HL-60 (cell line): ENCODE measurements around the gene S100A7.

Source experiments
- DNase-seq, 2 experiments: peaks; one replicate each; pipeline ENCODE4 v3.0.0-alpha.2; 2010 to 2020; ENCODE audit warnings: low read depth in 1 of 2, low spot score in 1 of 2
- H3K27ac ChIP-seq: fragments of 250-450 bp; sonication (Bioruptor Pico); replicated peaks from 2 replicates; pipeline ENCODE4 v1.5.1; 2020; ENCODE audit warnings: mild to moderate bottlenecking, moderate library complexity
- H3K27me3 ChIP-seq: fragments of 250-450 bp; sonication (Bioruptor Pico); 2 replicates; pipeline ENCODE4 v1.5.1; 2021; ENCODE audit warnings: mild to moderate bottlenecking, moderate library complexity; ENCODE audit not compliant: insufficient read depth, poor library complexity, severe bottlenecking
- H3K4me3 ChIP-seq: replicated peaks from 2 replicates; pipeline ENCODE4 v1.5.1; 2011; ENCODE audit warnings: mild to moderate bottlenecking, control low read depth, low read length; ENCODE audit not compliant: insufficient read depth
- GABPA ChIP-seq: IDR thresholded peaks from 2 replicates; pipeline ENCODE4 v1.6.1; 2012; ENCODE audit warnings: low read depth
- POLR2AphosphoS5 ChIP-seq: IDR thresholded peaks from 2 replicates; pipeline ENCODE4 v1.6.1; 2012; ENCODE audit warnings: low read depth
- SPI1 ChIP-seq: IDR thresholded peaks from 2 replicates; pipeline ENCODE4 v1.6.1; 2012; ENCODE audit warnings: low read depth, mild to moderate bottlenecking, borderline replicate concordance
- TF ChIP-seq, protein P1 (sequence below): IDR thresholded peaks from one replicate; pipeline ENCODE4 v1.5.1; 2011; ENCODE audit warnings: low read length, control low read depth, inconsistent platforms; ENCODE audit not compliant: insufficient read depth
- TF ChIP-seq, protein P2 (sequence below): IDR thresholded peaks from 2 replicates; pipeline ENCODE4 v1.6.1; 2012; ENCODE audit warnings: low read depth; ENCODE audit not compliant: insufficient replicate concordance

The S100A7 gene

DNA sequence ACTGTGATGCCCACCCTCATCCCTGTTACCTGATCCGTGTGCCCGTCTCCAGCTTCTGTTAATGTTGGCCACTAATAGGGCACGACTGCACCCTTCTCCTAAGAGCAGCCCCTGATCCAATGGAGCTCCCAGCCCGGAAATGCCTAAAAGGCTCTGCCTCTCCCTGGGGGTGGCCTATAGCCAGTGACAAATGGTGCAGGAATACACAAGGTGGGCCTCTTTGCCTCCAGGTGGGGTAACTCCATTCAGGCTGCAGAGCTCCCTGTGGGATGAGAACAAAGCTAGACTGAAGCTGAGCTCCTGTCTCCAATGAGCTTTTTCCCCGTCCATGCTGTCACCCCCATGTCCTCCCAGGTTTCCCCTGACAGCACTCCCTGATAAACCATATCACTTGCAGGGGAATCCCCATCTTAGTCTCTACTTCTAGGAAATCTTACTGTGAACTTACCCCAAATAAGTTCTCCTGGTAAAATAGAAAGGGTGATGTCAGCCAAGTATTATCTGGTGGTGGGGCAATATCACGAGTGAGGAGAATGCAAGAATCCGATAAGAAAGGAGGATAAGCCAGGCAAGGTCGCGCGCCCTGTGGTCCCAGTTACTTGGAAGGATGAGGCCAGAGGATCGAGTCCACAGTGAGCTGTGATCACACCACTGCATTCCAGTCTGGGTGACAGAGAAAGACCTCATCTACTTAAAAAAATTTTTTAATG lies 25.6 kb downstream of the S100A7 start:
- Histone ChIP-seq H3K27me3 (no peaks in the 10 kb centered on the region), H3K27ac (no peak overlapping the region), H3K4me3 (no peak overlapping the region)
- TF ChIP-seq SPI1 (no peak), GABPA (no peak), POLR2AphosphoS5 (no peak)
- TF ChIP-seq, protein P1, sequence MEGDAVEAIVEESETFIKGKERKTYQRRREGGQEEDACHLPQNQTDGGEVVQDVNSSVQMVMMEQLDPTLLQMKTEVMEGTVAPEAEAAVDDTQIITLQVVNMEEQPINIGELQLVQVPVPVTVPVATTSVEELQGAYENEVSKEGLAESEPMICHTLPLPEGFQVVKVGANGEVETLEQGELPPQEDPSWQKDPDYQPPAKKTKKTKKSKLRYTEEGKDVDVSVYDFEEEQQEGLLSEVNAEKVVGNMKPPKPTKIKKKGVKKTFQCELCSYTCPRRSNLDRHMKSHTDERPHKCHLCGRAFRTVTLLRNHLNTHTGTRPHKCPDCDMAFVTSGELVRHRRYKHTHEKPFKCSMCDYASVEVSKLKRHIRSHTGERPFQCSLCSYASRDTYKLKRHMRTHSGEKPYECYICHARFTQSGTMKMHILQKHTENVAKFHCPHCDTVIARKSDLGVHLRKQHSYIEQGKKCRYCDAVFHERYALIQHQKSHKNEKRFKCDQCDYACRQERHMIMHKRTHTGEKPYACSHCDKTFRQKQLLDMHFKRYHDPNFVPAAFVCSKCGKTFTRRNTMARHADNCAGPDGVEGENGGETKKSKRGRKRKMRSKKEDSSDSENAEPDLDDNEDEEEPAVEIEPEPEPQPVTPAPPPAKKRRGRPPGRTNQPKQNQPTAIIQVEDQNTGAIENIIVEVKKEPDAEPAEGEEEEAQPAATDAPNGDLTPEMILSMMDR = no peak
- TF ChIP-seq, protein P2, sequence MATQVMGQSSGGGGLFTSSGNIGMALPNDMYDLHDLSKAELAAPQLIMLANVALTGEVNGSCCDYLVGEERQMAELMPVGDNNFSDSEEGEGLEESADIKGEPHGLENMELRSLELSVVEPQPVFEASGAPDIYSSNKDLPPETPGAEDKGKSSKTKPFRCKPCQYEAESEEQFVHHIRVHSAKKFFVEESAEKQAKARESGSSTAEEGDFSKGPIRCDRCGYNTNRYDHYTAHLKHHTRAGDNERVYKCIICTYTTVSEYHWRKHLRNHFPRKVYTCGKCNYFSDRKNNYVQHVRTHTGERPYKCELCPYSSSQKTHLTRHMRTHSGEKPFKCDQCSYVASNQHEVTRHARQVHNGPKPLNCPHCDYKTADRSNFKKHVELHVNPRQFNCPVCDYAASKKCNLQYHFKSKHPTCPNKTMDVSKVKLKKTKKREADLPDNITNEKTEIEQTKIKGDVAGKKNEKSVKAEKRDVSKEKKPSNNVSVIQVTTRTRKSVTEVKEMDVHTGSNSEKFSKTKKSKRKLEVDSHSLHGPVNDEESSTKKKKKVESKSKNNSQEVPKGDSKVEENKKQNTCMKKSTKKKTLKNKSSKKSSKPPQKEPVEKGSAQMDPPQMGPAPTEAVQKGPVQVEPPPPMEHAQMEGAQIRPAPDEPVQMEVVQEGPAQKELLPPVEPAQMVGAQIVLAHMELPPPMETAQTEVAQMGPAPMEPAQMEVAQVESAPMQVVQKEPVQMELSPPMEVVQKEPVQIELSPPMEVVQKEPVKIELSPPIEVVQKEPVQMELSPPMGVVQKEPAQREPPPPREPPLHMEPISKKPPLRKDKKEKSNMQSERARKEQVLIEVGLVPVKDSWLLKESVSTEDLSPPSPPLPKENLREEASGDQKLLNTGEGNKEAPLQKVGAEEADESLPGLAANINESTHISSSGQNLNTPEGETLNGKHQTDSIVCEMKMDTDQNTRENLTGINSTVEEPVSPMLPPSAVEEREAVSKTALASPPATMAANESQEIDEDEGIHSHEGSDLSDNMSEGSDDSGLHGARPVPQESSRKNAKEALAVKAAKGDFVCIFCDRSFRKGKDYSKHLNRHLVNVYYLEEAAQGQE = no peak
- DNase-seq = no peak

DNA sequence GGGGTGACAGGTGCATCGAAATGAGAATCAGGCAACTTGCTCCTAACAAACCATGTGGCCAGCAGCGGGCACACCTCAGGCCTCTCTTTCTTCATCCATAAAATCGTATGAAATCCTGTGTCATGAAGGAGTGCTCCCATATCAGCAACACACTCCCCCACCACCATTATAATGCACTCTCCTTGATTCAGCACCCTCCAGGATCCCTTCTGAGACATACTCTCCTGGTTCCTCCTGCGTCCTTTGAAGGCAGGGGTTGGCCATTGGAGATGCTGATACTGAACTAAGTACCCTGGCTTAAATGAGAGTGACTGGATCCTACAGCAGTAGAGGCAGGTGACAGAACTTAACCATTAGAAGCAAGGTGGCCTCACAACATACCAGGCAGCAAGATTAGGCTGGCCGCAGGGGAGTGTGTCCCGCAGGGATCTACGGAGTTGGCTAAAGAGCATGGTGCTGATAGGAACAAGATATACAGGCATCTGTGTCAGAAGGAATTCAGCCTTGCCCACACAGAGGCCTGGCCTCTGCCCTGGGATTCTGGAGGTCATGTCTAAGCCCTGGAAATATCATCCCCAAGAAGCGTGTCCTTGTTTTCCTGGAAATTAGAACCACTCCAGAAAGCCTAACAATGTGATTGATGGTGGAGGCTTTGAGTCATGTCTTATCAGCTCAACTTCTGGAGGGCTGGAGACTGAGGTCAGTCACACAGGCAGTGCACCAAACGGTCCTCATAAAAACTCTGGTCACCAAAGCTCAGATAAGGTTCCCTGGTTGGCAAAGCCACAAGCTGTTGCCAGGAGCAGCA lies 27.4 kb downstream of the S100A7 start:
- TF ChIP-seq GABPA (no peak), POLR2AphosphoS5 (no peak), SPI1 (no peak)
- TF ChIP-seq, protein P2 = no peak
- TF ChIP-seq, protein P1 = no peak
- no peaks in the 10 kb centered on the region for H3K27me3 ChIP-seq
- no peak for DNase-seq
- no peak overlapping the region for H3K27ac ChIP-seq
- H3K4me3 ChIP-seq = no peak overlapping the region

DNA sequence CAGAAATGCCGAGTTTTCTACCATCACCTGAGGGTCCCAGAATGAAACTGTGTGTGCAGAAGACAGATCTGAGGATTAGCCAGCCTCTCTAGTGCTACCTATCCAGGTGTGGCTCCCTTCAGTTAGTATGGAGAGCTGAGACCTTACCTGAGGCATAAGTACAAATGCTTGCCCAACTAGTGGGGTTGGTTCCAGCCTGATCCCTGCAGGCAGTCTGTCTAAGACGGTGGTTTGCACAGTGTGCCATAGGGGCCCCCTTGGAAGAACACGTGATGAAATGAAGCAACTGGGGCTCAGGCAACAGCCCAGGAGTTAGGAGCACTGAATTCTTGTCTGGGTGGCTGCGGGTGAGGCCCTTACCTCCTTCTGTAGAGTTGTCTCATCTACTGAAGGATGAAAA lies 28.5 kb downstream of the S100A7 start:
- DNase-seq = peak in 1 of 2 experiments; percentile 1
- Histone ChIP-seq H3K4me3 (no peak overlapping the region), H3K27me3 (no peaks in the 10 kb centered on the region), H3K27ac (no peak overlapping the region)
- TF ChIP-seq, protein P2 = no peak
